Fibroblast of the conjunctiva (primary cell): Measurements from ENCODE around the gene SENP5.
"Not testable (repeated sequence)": the region's sequence is repeated elsewhere in the genome, so short reads cannot be mapped to it uniquely, and the experiment has no call there.

Experiments used
- DNase-seq: peaks from one replicate; pipeline ENCODE4 v3.0.0-alpha.2; 2010; ENCODE audit warnings: low read depth

Gene SENP5

GRCh38 chr3:196867507-196868296 is at the start of gene SENP5:
Gene SENP5 (plus strand): TSS chr3:196867920. CDS start chr3:196885182, 17,262 bp downstream.
- peak; percentile 67 for DNase-seq

- DNase-seq = no peak
These were observed 45.8 kb upstream of the SENP5 start for GRCh38 chr3:196821806-196822355.

GRCh38 chr3:196829651-196830050 is 38.1 kb upstream of the SENP5 start:
- DNase-seq = not testable (repeated sequence)

- DNase-seq = no peak
These were observed 32.6 kb upstream of the SENP5 start for GRCh38 chr3:196835086-196835485.

- DNase-seq = not testable (repeated sequence)
These were observed 31.1 kb upstream of the SENP5 start for GRCh38 chr3:196836626-196837025.

GRCh38 chr3:196837819-196838420 is 29.8 kb upstream of the SENP5 start:
- peak; percentile 45 for DNase-seq

GRCh38 chr3:196839351-196839750 is 28.4 kb upstream of the SENP5 start:
- not testable (repeated sequence) for DNase-seq

- no peak for DNase-seq
These were observed 24.9 kb upstream of the SENP5 start for GRCh38 chr3:196842567-196843434.

- no peak for DNase-seq
These were observed 24.1 kb upstream of the SENP5 start for GRCh38 chr3:196843435-196844110.

- not testable (repeated sequence) for DNase-seq
These were observed 23.2 kb upstream of the SENP5 start for GRCh38 chr3:196844235-196845219.

- DNase-seq = not testable (repeated sequence)
These were observed 19.3 kb upstream of the SENP5 start for GRCh38 chr3:196848375-196848774.

- no peak for DNase-seq
These were observed 18.5 kb upstream of the SENP5 start for GRCh38 chr3:196849180-196849741.

GRCh38 chr3:196863000-196863399 is 4.7 kb upstream of the SENP5 start:
- not testable (repeated sequence) for DNase-seq

GRCh38 chr3:196867155-196867506 is 589 bp upstream of the SENP5 start:
- no peak for DNase-seq

GRCh38 chr3:196868297-196868661 is 559 bp downstream of the SENP5 start:
- DNase-seq = no peak

- no peak for DNase-seq
These were observed 4.6 kb downstream of the SENP5 start for GRCh38 chr3:196872316-196872715.

GRCh38 chr3:196874511-196875094 is 6.9 kb downstream of the SENP5 start:
- DNase-seq = not testable (repeated sequence)

GRCh38 chr3:196875258-196875657 is 7.5 kb downstream of the SENP5 start:
- no peak for DNase-seq

- no peak for DNase-seq
These were observed 15.6 kb downstream of the SENP5 start for GRCh38 chr3:196883361-196883760.

GRCh38 chr3:196886144-196886543 is 18.4 kb downstream of the SENP5 start:
- no peak for DNase-seq
